GM21576 (cell line): Measurements from ENCODE around the gene SSC5D.
"Not testable (repeated sequence)": the region's sequence is repeated elsewhere in the genome, so short reads cannot be mapped to it uniquely, and the experiment has no call there.

Source experiments
- ATAC-seq: cut with Tn5 transposase; IDR thresholded peaks from one replicate; pipeline ENCODE4 v1.9.1; 2021; ENCODE audit warnings: mild to moderate bottlenecking, moderate library complexity; ENCODE audit not compliant: unreplicated experiment

Gene SSC5D

GRCh38 chr19:55502197-55502952, 14.1 kb downstream of the SSC5D start:
- ATAC-seq = no peak

- ATAC-seq = no peak
These were observed 14.9 kb downstream of the SSC5D start for GRCh38 chr19:55503157-55503501.

GRCh38 chr19:55503502-55504251, 15.4 kb downstream of the SSC5D start:
- ATAC-seq = peak; percentile 75

- no peak for ATAC-seq
These were observed 16.0 kb downstream of the SSC5D start for GRCh38 chr19:55504252-55504603.

- no peak for ATAC-seq
These were observed 16.7 kb downstream of the SSC5D start for GRCh38 chr19:55504981-55505380.

- ATAC-seq = no peak
These were observed 19.9 kb downstream of the SSC5D start for GRCh38 chr19:55508120-55508519.

- peak; percentile 99 for ATAC-seq
These were observed 28.8 kb downstream of the SSC5D start for GRCh38 chr19:55516878-55517620.

GRCh38 chr19:55519451-55520311, 31.4 kb downstream of the SSC5D start:
- ATAC-seq = no peak

GRCh38 chr19:55520691-55521292, 32.6 kb downstream of the SSC5D start:
- no peak for ATAC-seq

GRCh38 chr19:55525289-55526101, 37.3 kb downstream of the SSC5D start:
- ATAC-seq = no peak

- ATAC-seq = no peak
These were observed 38.3 kb downstream of the SSC5D start for GRCh38 chr19:55526216-55527196.

GRCh38 chr19:55527197-55528029, 39.2 kb downstream of the SSC5D start:
- ATAC-seq = no peak

- no peak for ATAC-seq
These were observed 40.0 kb downstream of the SSC5D start for GRCh38 chr19:55528030-55528803.

GRCh38 chr19:55529636-55530234, 41.5 kb downstream of the SSC5D start:
- no peak for ATAC-seq

GRCh38 chr19:55530996-55531395, 42.8 kb downstream of the SSC5D start:
- no peak for ATAC-seq

- ATAC-seq = not testable (repeated sequence)
These were observed 46.0 kb downstream of the SSC5D start for GRCh38 chr19:55534280-55534679.
